DOHH2 (cell line): ENCODE results near the gene ACP3.

ENCODE experiments used
- H3F3A ChIP-seq: fragments of 200-600 bp; sonication (generic), shearing (Covaris generic); 2 replicates; pipeline ENCODE4 v1.6.0; 2016; ENCODE audit warnings: antibody characterized with exemption, mild to moderate bottlenecking; ENCODE audit not compliant: control insufficient read depth, insufficient read depth
- H3K27ac ChIP-seq: fragments of 200-600 bp; sonication (generic); 2 replicates; pipeline ENCODE4 v1.5.1; 2014; ENCODE audit warnings: low read depth, mild to moderate bottlenecking, low read length, moderate library complexity
- H3K27me3 ChIP-seq: fragments of 200-600 bp; sonication (generic); 2 replicates; pipeline ENCODE4 v1.6.1; 2014; ENCODE audit warnings: mild to moderate bottlenecking, low read length, mixed read lengths; ENCODE audit not compliant: control insufficient read depth
- H3K36me3 ChIP-seq: fragments of 200-600 bp; sonication (generic); 2 replicates; pipeline ENCODE4 v1.6.1; 2014; ENCODE audit warnings: mild to moderate bottlenecking, low read length, moderate library complexity, mixed read lengths; ENCODE audit not compliant: control insufficient read depth
- H3K4me1 ChIP-seq: fragments of 200-600 bp; sonication (generic); 2 replicates; pipeline ENCODE4 v1.6.1; 2014; ENCODE audit warnings: mild to moderate bottlenecking, low read length, mixed read lengths; ENCODE audit not compliant: control insufficient read depth
- H3K4me2 ChIP-seq: fragments of 200-600 bp; sonication (generic); 2 replicates; pipeline ENCODE4 v1.6.0; 2014; ENCODE audit warnings: mild to moderate bottlenecking, low read length, moderate library complexity
- H3K4me3 ChIP-seq: fragments of 200-600 bp; sonication (generic); 2 replicates; pipeline ENCODE4 v1.5.1; 2014; ENCODE audit warnings: mild to moderate bottlenecking, low read length, mixed read lengths
- H3K79me2 ChIP-seq: fragments of 200-600 bp; sonication (generic); 2 replicates; pipeline ENCODE4 v1.6.1; 2014; ENCODE audit warnings: mild to moderate bottlenecking, low read length, mixed read lengths; ENCODE audit not compliant: control insufficient read depth
- H3K9me2 ChIP-seq: fragments of 200-600 bp; sonication (generic); replicated peaks from 2 replicates; pipeline ENCODE4 v1.6.1; 2014; ENCODE audit warnings: mild to moderate bottlenecking, low read length, mixed read lengths; ENCODE audit not compliant: control insufficient read depth
- H3K9me3 ChIP-seq: fragments of 200-600 bp; sonication (generic); 2 replicates; pipeline ENCODE4 v1.6.1; 2014; ENCODE audit warnings: antibody characterized with exemption, low read length, mixed read lengths; ENCODE audit not compliant: control insufficient read depth, insufficient read depth
- H4K20me1 ChIP-seq: fragments of 200-600 bp; sonication (generic); 2 replicates; pipeline ENCODE4 v1.6.0; 2014; ENCODE audit warnings: low read depth, mild to moderate bottlenecking, antibody characterized with exemption, low read length, moderate library complexity; ENCODE audit not compliant: control insufficient read depth, insufficient read depth
- EZH2phosphoT487 ChIP-seq: fragments of 200-600 bp; sonication (generic); IDR thresholded peaks from 2 replicates; pipeline ENCODE4 v1.6.1; 2017; ENCODE audit warnings: borderline replicate concordance, mild to moderate bottlenecking, antibody characterized with exemption, low read length, moderate library complexity, mixed read lengths
- TF ChIP-seq, protein P1 (sequence below): fragments of 200-600 bp; sonication (generic); IDR thresholded peaks from one replicate; pipeline ENCODE4 v1.5.1; 2014; ENCODE audit warnings: antibody characterized with exemption, mild to moderate bottlenecking, low read depth, low read length; ENCODE audit not compliant: poor library complexity, severe bottlenecking

The ACP3 gene

GRCh38 chr3:132342610-132343009 lies 25.4 kb downstream of the ACP3 start:
- no peaks in the 10 kb centered on the region for H3K79me2 ChIP-seq
- H3K4me2 ChIP-seq, result peak overlapping the region; percentile 38; the same call in 1 of the 2 replicates
- no peaks in the 10 kb centered on the region for H3K9me3 ChIP-seq
- no peak for TF ChIP-seq EZH2phosphoT487
- TF ChIP-seq, protein P1, sequence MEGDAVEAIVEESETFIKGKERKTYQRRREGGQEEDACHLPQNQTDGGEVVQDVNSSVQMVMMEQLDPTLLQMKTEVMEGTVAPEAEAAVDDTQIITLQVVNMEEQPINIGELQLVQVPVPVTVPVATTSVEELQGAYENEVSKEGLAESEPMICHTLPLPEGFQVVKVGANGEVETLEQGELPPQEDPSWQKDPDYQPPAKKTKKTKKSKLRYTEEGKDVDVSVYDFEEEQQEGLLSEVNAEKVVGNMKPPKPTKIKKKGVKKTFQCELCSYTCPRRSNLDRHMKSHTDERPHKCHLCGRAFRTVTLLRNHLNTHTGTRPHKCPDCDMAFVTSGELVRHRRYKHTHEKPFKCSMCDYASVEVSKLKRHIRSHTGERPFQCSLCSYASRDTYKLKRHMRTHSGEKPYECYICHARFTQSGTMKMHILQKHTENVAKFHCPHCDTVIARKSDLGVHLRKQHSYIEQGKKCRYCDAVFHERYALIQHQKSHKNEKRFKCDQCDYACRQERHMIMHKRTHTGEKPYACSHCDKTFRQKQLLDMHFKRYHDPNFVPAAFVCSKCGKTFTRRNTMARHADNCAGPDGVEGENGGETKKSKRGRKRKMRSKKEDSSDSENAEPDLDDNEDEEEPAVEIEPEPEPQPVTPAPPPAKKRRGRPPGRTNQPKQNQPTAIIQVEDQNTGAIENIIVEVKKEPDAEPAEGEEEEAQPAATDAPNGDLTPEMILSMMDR, result no peak
- no peaks in the 10 kb centered on the region for H3F3A ChIP-seq
- no peaks in the 10 kb centered on the region for H4K20me1 ChIP-seq
- H3K36me3 ChIP-seq, result no peaks in the 10 kb centered on the region
- peaks cover 3% of the 10 kb centered on the region; the same call in 1 of the 2 replicates for H3K4me1 ChIP-seq
- H3K9me2 ChIP-seq, result no peaks in the 10 kb centered on the region
- no peaks in the 10 kb centered on the region for H3K27me3 ChIP-seq
- H3K27ac ChIP-seq, result no peak overlapping the region
- H3K4me3 ChIP-seq, result no peak overlapping the region

DNA sequence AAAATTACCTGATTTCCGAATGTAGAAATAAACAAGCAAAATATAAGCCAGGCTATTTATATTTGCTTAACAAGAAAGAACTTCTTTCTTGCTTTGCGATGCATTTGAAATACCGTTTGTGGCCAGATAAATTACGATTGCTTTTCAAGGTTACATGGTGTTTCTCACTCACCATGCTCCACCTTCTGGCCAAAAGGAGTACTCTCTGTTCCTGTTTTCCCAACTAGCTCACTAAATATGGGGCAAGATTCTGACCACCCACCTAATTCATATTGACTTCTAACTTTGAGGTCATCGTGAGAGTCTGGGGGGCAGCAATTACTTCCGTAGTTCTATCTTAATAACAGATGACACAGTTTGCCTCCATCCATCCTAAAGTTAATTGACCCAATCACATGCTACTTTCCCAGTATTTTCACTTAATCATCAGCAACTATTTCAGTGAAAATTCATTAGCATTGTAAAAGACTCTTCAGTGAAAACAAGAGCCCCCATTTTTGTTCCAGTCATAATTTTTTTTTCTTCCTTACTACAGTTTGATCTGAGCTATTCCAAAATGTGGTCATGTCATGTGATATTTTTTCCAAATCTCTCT lies 25.9 kb downstream of the ACP3 start:
- Histone ChIP-seq H3K4me1 (peaks cover 3% of the 10 kb centered on the region; the same call in 1 of the 2 replicates), H3K4me2 (peak overlapping the region; percentile 38; the same call in 1 of the 2 replicates), H3F3A (no peaks in the 10 kb centered on the region), H3K79me2 (no peaks in the 10 kb centered on the region), H3K36me3 (no peaks in the 10 kb centered on the region), H3K27ac (no peak overlapping the region), H3K9me2 (no peaks in the 10 kb centered on the region), H3K27me3 (no peaks in the 10 kb centered on the region), H3K9me3 (no peaks in the 10 kb centered on the region), H3K4me3 (no peak overlapping the region), H4K20me1 (no peaks in the 10 kb centered on the region)
- TF ChIP-seq EZH2phosphoT487, result no peak
- TF ChIP-seq, protein P1, result peak; percentile 77

GRCh38 chr3:132344666-132345280 lies 27.6 kb downstream of the ACP3 start:
- H3K27ac ChIP-seq, result no peak overlapping the region
- TF ChIP-seq EZH2phosphoT487, result no peak
- TF ChIP-seq, protein P1, result no peak
- no peaks in the 10 kb centered on the region for H3K9me2 ChIP-seq
- no peak overlapping the region for H3K4me2 ChIP-seq
- H3K36me3 ChIP-seq, result no peaks in the 10 kb centered on the region
- H3K9me3 ChIP-seq, result no peaks in the 10 kb centered on the region
- H4K20me1 ChIP-seq, result no peaks in the 10 kb centered on the region
- no peak overlapping the region for H3K4me3 ChIP-seq
- H3K27me3 ChIP-seq, result no peaks in the 10 kb centered on the region
- peaks cover 3% of the 10 kb centered on the region; the same call in 1 of the 2 replicates for H3K4me1 ChIP-seq
- H3F3A ChIP-seq, result no peaks in the 10 kb centered on the region
- no peaks in the 10 kb centered on the region for H3K79me2 ChIP-seq
